GM23338 (cell line): ENCODE results near the gene EIF1AX. TPM values are rescaled to one million over a fixed set of nuclear protein-coding genes. Genes with fewer than 3 reads are reported as not detected.

Experiments used
- ATAC-seq: fragments of 200-7000 bp; cut with Tn5 transposase; 3 replicates; pipeline ENCODE4 v1.9.1; 2020
- DNase-seq: peaks from one replicate; pipeline ENCODE4 v3.0.0-alpha.2; 2015; ENCODE audit warnings: low spot score
- H2AFZ ChIP-seq: fragments of 200-600 bp; sonication (generic); 2 replicates; pipeline ENCODE4 v1.8.0; 2016; ENCODE audit warnings: antibody characterized with exemption, mild to moderate bottlenecking, moderate library complexity
- H3F3A ChIP-seq: fragments of 200-600 bp; sonication (generic); replicated peaks from 2 replicates; pipeline ENCODE4 v1.8.0; 2017; ENCODE audit warnings: antibody characterized with exemption, mixed run types, low read depth
- H3K27ac ChIP-seq: fragments of 200-600 bp; sonication (generic); 2 replicates; pipeline ENCODE4 v1.6.1; 2016; ENCODE audit warnings: low read depth
- H3K27me3 ChIP-seq: fragments of 200-600 bp; sonication (generic); 2 replicates; pipeline ENCODE4 v1.8.0; 2016; ENCODE audit warnings: mild to moderate bottlenecking, mixed run types, moderate library complexity; ENCODE audit not compliant: insufficient read depth
- H3K36me3 ChIP-seq: fragments of 200-600 bp; sonication (generic); 2 replicates; pipeline ENCODE4 v1.8.0; 2016; ENCODE audit warnings: mild to moderate bottlenecking; ENCODE audit not compliant: insufficient read depth
- H3K4me1 ChIP-seq: fragments of 200-600 bp; sonication (generic); 2 replicates; pipeline ENCODE4 v1.8.0; 2016; ENCODE audit warnings: mild to moderate bottlenecking, moderate library complexity; ENCODE audit not compliant: insufficient read depth
- H3K4me2 ChIP-seq: fragments of 200-600 bp; sonication (generic); 2 replicates; pipeline ENCODE4 v1.7.1; 2017; ENCODE audit warnings: mixed run types
- H3K4me3 ChIP-seq: fragments of 200-600 bp; sonication (generic); 2 replicates; pipeline ENCODE4 v1.6.1; 2016; ENCODE audit warnings: mixed run types
- H3K79me2 ChIP-seq: fragments of 200-600 bp; sonication (generic); replicated peaks from 2 replicates; pipeline ENCODE4 v1.8.0; 2017; ENCODE audit warnings: mild to moderate bottlenecking; ENCODE audit not compliant: insufficient read depth
- H3K9me2 ChIP-seq: fragments of 200-600 bp; sonication (generic); 2 replicates; pipeline ENCODE4 v1.8.0; 2017; ENCODE audit not compliant: insufficient read depth
- H4K20me1 ChIP-seq: fragments of 200-600 bp; sonication (generic); replicated peaks from 2 replicates; pipeline ENCODE4 v1.8.0; 2017; ENCODE audit warnings: mild to moderate bottlenecking; ENCODE audit not compliant: insufficient read depth
- H3K27ac Mint-ChIP-seq: 2 replicates; pipeline ENCODE4 v1.8.0; 2020; ENCODE audit warnings: inconsistent platforms, mild to moderate bottlenecking, moderate library complexity, mixed read lengths
- H3K27me3 Mint-ChIP-seq: 3 replicates; pipeline ENCODE4 v1.8.0; 2022; ENCODE audit warnings: low read depth, mild to moderate bottlenecking, moderate library complexity, mixed read lengths, inconsistent platforms; ENCODE audit not compliant: insufficient read depth, poor library complexity
- H3K36me3 Mint-ChIP-seq: 3 replicates; pipeline ENCODE4 v1.8.0; 2021; ENCODE audit warnings: low read depth, mild to moderate bottlenecking, inconsistent platforms, moderate library complexity, mixed read lengths
- H3K4me1 Mint-ChIP-seq: 3 replicates; pipeline ENCODE4 v1.8.0; 2020; ENCODE audit warnings: mild to moderate bottlenecking, inconsistent platforms, mixed read lengths
- H3K4me3 Mint-ChIP-seq: 3 replicates; pipeline ENCODE4 v1.8.0; 2021; ENCODE audit warnings: moderate library complexity, mild to moderate bottlenecking, inconsistent platforms, mixed read lengths
- H3K9me3 Mint-ChIP-seq: 3 replicates; pipeline ENCODE4 v1.8.0; 2020; ENCODE audit warnings: moderate library complexity, mild to moderate bottlenecking, inconsistent platforms, mixed read lengths
- CREB1 ChIP-seq: fragments of 250-450 bp; sonication (Bioruptor Pico); IDR thresholded peaks from 2 replicates; pipeline ENCODE4 v1.5.0; 2020; ENCODE audit warnings: low read depth, mild to moderate bottlenecking, moderate library complexity
- CTCF ChIP-seq, 2 experiments: fragments of 200-600 bp in 1 of 2; sonication (generic) in 1 of 2; conservative IDR thresholded peaks; 2 replicates each; pipeline versions ENCODE4 v1.5.1 to v1.6.1; 2016 to 2017; ENCODE audit warnings: antibody characterized with exemption in 2 of 2, low read depth in 2 of 2, mild to moderate bottlenecking in 2 of 2, moderate library complexity in 1 of 2
- EZH2 ChIP-seq: fragments of 200-600 bp; sonication (generic); IDR thresholded peaks from one replicate; pipeline ENCODE4 v1.8.0; 2017; ENCODE audit warnings: antibody characterized with exemption, mild to moderate bottlenecking, low read depth; ENCODE audit not compliant: unreplicated experiment
- EZH2phosphoT487 ChIP-seq: fragments of 200-600 bp; sonication (generic); IDR thresholded peaks from one replicate; pipeline ENCODE4 v1.8.1; 2018; ENCODE audit warnings: antibody characterized with exemption; ENCODE audit not compliant: unreplicated experiment
- NANOG ChIP-seq: IDR thresholded peaks from 2 replicates; pipeline ENCODE4 v1.6.1; 2016; ENCODE audit warnings: antibody characterized with exemption, borderline replicate concordance
- POLR2AphosphoS5 ChIP-seq: IDR thresholded peaks from 2 replicates; pipeline ENCODE4 v1.6.1; 2016; ENCODE audit warnings: antibody characterized with exemption, low read depth
- STAT1 ChIP-seq: IDR thresholded peaks from one replicate; pipeline ENCODE4 v1.6.1; 2016; ENCODE audit warnings: antibody characterized with exemption; ENCODE audit not compliant: unreplicated experiment
- ZNF114 ChIP-seq: fragments of 250-450 bp; sonication (Bioruptor Pico); IDR thresholded peaks from 2 replicates; pipeline ENCODE4 v1.5.0; 2020; ENCODE audit warnings: mild to moderate bottlenecking, moderate library complexity
- ZNF331 ChIP-seq: fragments of 250-450 bp; sonication (Bioruptor Pico); IDR thresholded peaks from 2 replicates; pipeline ENCODE4 v1.5.0; 2020; ENCODE audit warnings: low read depth, mild to moderate bottlenecking, moderate library complexity
- ZNF462 ChIP-seq: fragments of 250-450 bp; sonication (Bioruptor Pico); IDR thresholded peaks from 2 replicates; pipeline ENCODE4 v1.5.0; 2020; ENCODE audit warnings: mild to moderate bottlenecking, moderate library complexity
- polyA plus RNA-seq: library from polyadenylated mRNA; unstranded; fragments of >200 nt; fragmentation: Nextera tagmentation; extraction: Ambion mirVana; gene quantifications from 2 replicates; pipeline ENCODE4 v1.2.1, GENCODE V29; 2016
- total RNA-seq: library from RNA; depleted of rRNA; stranded (reverse); fragments of >200 nt; shearing (Covaris generic); gene quantifications from 2 replicates; pipeline ENCODE4 v1.2.3, GENCODE V29; 2014
- TF ChIP-seq, protein P1 (sequence below): IDR thresholded peaks from 2 replicates; pipeline ENCODE4 v1.6.1; 2016; ENCODE audit warnings: antibody characterized with exemption

The EIF1AX gene
- total and polyA plus RNA-seq, 2 experiments from 2014 or later = 107 to 321 TPM

DNA sequence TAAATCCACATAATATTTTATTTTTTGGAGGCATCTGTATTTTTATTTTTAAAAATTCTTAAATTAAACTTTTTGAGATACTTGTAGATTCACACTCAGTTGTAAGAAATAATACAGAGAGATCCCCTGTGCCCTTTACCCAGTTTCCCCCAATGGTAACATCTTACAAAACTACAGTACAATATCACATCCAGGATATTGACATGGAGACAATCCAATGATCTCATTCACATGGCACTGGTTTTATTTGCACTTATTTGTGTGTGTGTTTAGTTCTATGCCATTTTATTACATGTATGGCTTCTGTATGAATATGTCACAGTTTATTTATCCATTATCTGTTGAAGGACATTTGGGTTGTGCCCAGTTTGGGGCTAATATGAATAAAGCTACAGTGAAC, 35.5 kb upstream of the EIF1AX start:
- ATAC-seq (no peak), DNase-seq (no peak)
- no peak overlapping the region for H3K4me2 ChIP-seq
- peaks cover 6% of the 10 kb centered on the region; the same call in 1 of the 3 replicates for H3K36me3 Mint-ChIP-seq
- H3K4me3 ChIP-seq = no peak overlapping the region
- TF ChIP-seq EZH2phosphoT487 (no peak), ZNF462 (CRISPR knock-in tag) (no peak), EZH2 (no peak), NANOG (no peak), POLR2AphosphoS5 (no peak), CTCF (conservative IDR thresholded peaks at IDR 0.05; ENCODE audit: low read depth in 2 of 2) (no peak), CREB1 (CRISPR knock-in tag) (no peak), ZNF331 (no peak), STAT1 (no peak), ZNF114 (CRISPR knock-in tag) (no peak)
- TF ChIP-seq, protein P1, sequence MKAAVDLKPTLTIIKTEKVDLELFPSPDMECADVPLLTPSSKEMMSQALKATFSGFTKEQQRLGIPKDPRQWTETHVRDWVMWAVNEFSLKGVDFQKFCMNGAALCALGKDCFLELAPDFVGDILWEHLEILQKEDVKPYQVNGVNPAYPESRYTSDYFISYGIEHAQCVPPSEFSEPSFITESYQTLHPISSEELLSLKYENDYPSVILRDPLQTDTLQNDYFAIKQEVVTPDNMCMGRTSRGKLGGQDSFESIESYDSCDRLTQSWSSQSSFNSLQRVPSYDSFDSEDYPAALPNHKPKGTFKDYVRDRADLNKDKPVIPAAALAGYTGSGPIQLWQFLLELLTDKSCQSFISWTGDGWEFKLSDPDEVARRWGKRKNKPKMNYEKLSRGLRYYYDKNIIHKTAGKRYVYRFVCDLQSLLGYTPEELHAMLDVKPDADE = no peak
- no peaks in the 10 kb centered on the region for H3K4me1 ChIP-seq
- H3K27ac ChIP-seq = no peak overlapping the region
- H4K20me1 ChIP-seq = no peaks in the 10 kb centered on the region
- H3K9me2 ChIP-seq = no peaks in the 10 kb centered on the region
- H3K36me3 ChIP-seq = no peaks in the 10 kb centered on the region
- no peaks in the 10 kb centered on the region for H3K4me1 Mint-ChIP-seq
- H3K4me3 Mint-ChIP-seq = no peak overlapping the region
- H3K9me3 Mint-ChIP-seq = no peaks in the 10 kb centered on the region
- no peak overlapping the region for H2AFZ ChIP-seq
- H3K27me3 Mint-ChIP-seq = no peaks in the 10 kb centered on the region
- no peak overlapping the region for H3K27ac Mint-ChIP-seq
- no peaks in the 10 kb centered on the region for H3K27me3 ChIP-seq
- no peaks in the 10 kb centered on the region for H3F3A ChIP-seq
- H3K79me2 ChIP-seq = no peaks in the 10 kb centered on the region
